ENCODE data around the gene OR12D1. TPM values are rescaled to one million over a fixed set of nuclear protein-coding genes. Genes with fewer than 3 reads are reported as not detected.
"Not testable (repeated sequence)": the region's sequence is repeated elsewhere in the genome, so short reads cannot be mapped to it uniquely, and the experiment has no call there.

OR12D1 gene
- total and polyA plus RNA-seq, 5 donors from 2014 or later, result not detected

DNA sequence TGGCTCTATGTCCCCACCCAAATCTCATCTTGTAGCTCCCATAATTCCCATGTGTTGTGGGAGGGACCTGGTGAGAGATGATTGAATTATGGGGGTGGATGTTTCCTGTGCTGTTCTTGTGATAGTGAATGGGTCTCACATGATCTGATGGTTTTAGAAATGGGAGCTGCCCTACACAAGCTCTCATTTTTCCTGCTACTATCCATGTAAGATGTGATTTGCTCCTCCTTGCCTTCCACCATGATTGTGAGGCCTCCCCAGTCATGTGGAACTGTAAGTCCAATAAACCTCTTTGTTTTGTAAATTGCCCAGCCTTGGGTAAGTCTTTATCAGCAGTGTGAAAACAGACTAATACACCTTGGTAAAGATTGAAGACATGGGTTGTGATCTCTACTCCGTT lies 29.3 kb downstream of the OR12D1 start:
- not testable (repeated sequence) for H3K9me3 Mint-ChIP-seq; DNase-seq; ATAC-seq (ENCODE audit: low read depth in 2 of 2); H3K9me3 ChIP-seq (ENCODE audit: control insufficient read depth in 2 of 2, low read length in 2 of 2); H3K4me1 Mint-ChIP-seq; H3K4me3 Mint-ChIP-seq; H3K4me1 ChIP-seq (ENCODE audit: control insufficient read depth, insufficient read depth, low read length, poor library complexity, severe bottlenecking); H3K27ac Mint-ChIP-seq; H3K27me3 ChIP-seq (ENCODE audit: control insufficient read depth, insufficient read depth, low read length); H3K36me3 Mint-ChIP-seq; H3K4me3 ChIP-seq (ENCODE audit: low read depth, low read length); H3K27ac ChIP-seq (ENCODE audit: insufficient read depth, low read length, poor library complexity, severe bottlenecking); H3K36me3 ChIP-seq (ENCODE audit: control insufficient read depth, insufficient read depth, low read length)
- H3K27me3 Mint-ChIP-seq, result peaks cover 42% of the 10 kb centered on the region

DNA sequence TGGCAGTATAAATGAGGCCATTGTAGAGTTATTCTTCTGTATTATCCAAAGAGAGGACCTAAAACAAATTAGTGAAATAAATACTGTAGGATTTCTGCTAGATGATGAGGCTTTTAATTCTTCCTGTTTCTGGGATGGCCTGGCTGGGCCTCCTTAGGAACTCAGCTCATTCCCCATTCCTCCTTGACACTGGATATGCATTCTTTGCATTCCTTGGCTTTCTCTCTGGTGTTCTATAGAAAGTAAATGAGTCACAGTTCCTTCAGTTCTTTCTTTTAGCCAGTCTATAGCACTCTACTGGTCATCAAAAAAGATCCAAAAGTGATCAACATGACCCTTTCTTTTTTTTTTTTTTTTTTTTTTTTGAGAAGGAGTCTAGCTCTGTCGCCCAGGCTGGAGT lies 32.9 kb downstream of the OR12D1 start:
- ATAC-seq (ENCODE audit: low read depth in 2 of 2) (no peak), DNase-seq (no peak)
- no peaks in the 10 kb centered on the region for H3K4me1 Mint-ChIP-seq
- H3K4me1 ChIP-seq (ENCODE audit: control insufficient read depth, insufficient read depth, low read length, poor library complexity, severe bottlenecking), result no peaks in the 10 kb centered on the region
- H3K27ac Mint-ChIP-seq, result no peak overlapping the region
- no peaks in the 10 kb centered on the region for H3K9me3 ChIP-seq (ENCODE audit: control insufficient read depth in 2 of 2, low read length in 2 of 2)
- H3K4me3 Mint-ChIP-seq, result no peak overlapping the region
- H3K36me3 Mint-ChIP-seq, result no peaks in the 10 kb centered on the region
- H3K27ac ChIP-seq (ENCODE audit: insufficient read depth, low read length, poor library complexity, severe bottlenecking), result no peak overlapping the region
- H3K27me3 Mint-ChIP-seq, result peaks cover 38% of the 10 kb centered on the region
- no peaks in the 10 kb centered on the region for H3K36me3 ChIP-seq (ENCODE audit: control insufficient read depth, insufficient read depth, low read length)
- peaks cover 0 to 11% (median 2%) of the 10 kb centered on the region in 7 donors for H3K9me3 Mint-ChIP-seq
- H3K4me3 ChIP-seq (ENCODE audit: low read depth, low read length), result no peak overlapping the region
- peaks cover 14% of the 10 kb centered on the region for H3K27me3 ChIP-seq (ENCODE audit: control insufficient read depth, insufficient read depth, low read length)

DNA sequence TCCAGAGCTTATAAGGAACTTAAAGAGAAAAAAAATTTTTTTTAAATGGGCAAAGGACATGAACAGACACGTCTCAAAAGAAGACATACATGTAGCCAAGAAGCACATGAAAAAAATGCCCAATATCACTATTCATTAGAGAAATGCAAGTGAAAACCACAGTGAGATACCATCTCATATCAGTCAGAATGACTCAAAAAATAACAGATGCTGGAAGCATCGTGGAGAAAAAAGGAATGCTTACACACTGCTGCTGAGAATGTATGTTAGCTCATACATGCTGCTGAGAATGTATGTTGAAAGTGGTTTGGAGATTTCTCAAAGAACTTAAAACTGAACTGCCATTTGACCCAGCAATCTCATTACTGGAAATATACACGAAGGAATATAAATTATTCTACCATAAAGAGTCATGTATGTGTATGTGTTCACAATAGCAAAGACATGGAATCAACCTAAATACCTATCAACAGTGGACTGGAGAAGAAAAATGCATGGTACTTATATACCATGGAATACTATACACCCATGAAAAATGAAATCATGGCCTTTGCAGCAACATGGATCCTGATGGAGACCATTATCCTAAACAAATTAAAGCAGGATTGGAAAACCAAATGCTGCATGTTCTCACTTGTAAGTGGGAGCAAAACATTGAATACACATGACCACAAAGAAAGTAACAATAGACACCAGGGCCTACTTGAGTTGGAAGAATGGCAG lies 36.9 kb downstream of the OR12D1 start:
- Histone ChIP-seq H3K27me3 (ENCODE audit: control insufficient read depth, insufficient read depth, low read length) (peaks cover 10% of the 10 kb centered on the region), H3K4me3 (ENCODE audit: low read depth, low read length) (no peak overlapping the region), H3K27ac (ENCODE audit: insufficient read depth, low read length, poor library complexity, severe bottlenecking) (no peak overlapping the region), H3K9me3 (ENCODE audit: control insufficient read depth in 2 of 2, low read length in 2 of 2) (no peaks in the 10 kb centered on the region), H3K36me3 (ENCODE audit: control insufficient read depth, insufficient read depth, low read length) (no peaks in the 10 kb centered on the region), H3K4me1 (ENCODE audit: control insufficient read depth, insufficient read depth, low read length, poor library complexity, severe bottlenecking) (no peaks in the 10 kb centered on the region)
- DNase-seq (no peak), ATAC-seq (ENCODE audit: low read depth in 2 of 2) (no peak)
- H3K36me3 Mint-ChIP-seq, result no peaks in the 10 kb centered on the region
- peaks cover 30% of the 10 kb centered on the region for H3K27me3 Mint-ChIP-seq
- peaks cover 0 to 7% (median 0%) of the 10 kb centered on the region in 7 donors for H3K9me3 Mint-ChIP-seq
- no peaks in the 10 kb centered on the region for H3K4me1 Mint-ChIP-seq
- H3K4me3 Mint-ChIP-seq, result no peak overlapping the region
- H3K27ac Mint-ChIP-seq, result no peak overlapping the region

DNA sequence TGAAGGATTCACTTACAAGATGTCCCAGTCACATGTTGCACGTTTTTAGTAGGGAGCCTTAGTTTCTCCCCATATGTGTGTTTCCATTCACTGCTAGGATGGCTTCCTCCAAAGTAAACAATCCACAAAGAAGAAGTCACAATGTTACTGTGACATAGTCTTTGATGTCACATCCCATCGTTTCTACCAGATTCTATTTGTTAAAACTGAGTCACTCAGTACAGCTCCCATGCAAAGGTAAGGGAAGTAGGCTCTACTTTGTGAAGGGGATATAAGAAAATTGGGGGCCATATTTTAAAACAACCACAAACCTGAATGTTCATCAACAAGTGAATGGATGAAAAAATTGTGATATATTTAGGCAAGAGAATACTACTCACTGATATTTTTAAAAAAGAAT lies 42.2 kb downstream of the OR12D1 start, which contains the start of the genes OR11A1 and OR2H1:
Gene OR11A1, minus strand, starts transcription at position 101 of the 400 bp plus-strand sequence. CDS start 29,430 bp downstream, outside the sequence.
Gene OR2H1, plus strand, starts transcription at position 185 of the 400 bp plus-strand sequence. CDS start 4,615 bp downstream, outside the sequence.
- no peaks in the 10 kb centered on the region for H3K4me1 ChIP-seq (ENCODE audit: control insufficient read depth, insufficient read depth, low read length, poor library complexity, severe bottlenecking)
- H3K27ac ChIP-seq (ENCODE audit: insufficient read depth, low read length, poor library complexity, severe bottlenecking), result no peak within 1 kb of the TSS
- Mint-ChIP-seq H3K27ac (no peak within 1 kb of the TSS), H3K4me1 (no peaks in the 10 kb centered on the region), H3K27me3 (peaks cover 16% of the 10 kb centered on the region), H3K4me3 (no peak within 1 kb of the TSS), H3K9me3 (peaks cover 0 to 3% (median 0%) of the 10 kb centered on the region in 7 donors), H3K36me3 (no peaks in the 10 kb centered on the region)
- DNase-seq, result no peak
- H3K36me3 ChIP-seq (ENCODE audit: control insufficient read depth, insufficient read depth, low read length), result no peaks in the 10 kb centered on the region
- H3K27me3 ChIP-seq (ENCODE audit: control insufficient read depth, insufficient read depth, low read length), result peaks cover 9% of the 10 kb centered on the region
- no peaks in the 10 kb centered on the region for H3K9me3 ChIP-seq (ENCODE audit: control insufficient read depth in 2 of 2, low read length in 2 of 2)
- no peak within 1 kb of the TSS for H3K4me3 ChIP-seq (ENCODE audit: low read depth, low read length)
- ATAC-seq (ENCODE audit: low read depth in 2 of 2), result no peak

DNA sequence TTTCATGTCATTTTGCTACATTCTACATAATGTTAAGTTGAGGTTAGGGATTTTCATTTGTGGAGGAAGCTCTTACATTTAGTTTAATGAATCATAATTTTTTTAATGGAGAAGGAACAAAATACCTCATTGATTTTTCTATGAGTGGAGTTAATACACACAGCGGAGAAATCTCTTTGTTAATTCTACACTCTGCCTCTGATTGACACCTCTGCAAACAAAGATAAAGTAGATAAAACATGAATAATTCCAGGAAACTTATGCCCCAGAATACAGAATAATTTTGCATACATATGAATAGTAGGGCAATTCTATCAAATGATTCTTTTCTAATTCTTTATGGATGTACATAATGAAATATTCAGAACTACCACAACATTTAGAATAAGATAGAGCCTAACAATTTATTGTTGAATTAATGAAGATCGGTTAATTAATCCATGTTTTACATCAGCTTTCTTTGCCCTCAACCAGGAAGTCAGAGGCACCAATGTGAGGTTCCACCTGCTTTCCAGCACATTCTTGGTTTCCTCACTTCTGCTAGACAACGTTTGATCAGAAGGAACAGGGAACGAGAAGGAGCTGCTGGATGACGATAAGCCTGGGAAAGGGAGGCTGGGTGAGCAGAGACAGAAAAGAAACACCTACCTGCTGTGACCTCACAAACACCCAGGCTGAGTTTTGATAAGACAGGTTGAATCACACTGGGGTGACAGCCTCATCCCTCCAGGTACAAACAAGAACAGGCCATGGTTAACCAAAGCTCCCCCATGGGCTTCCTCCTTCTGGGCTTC lies 46.5 kb downstream of the OR12D1 start:
- H3K36me3 Mint-ChIP-seq, result no peaks in the 10 kb centered on the region
- DNase-seq (no peak), ATAC-seq (ENCODE audit: low read depth in 2 of 2) (no peak)
- peaks cover 17% of the 10 kb centered on the region for H3K27me3 Mint-ChIP-seq
- H3K4me3 Mint-ChIP-seq, result no peak overlapping the region
- Histone ChIP-seq H3K4me1 (ENCODE audit: control insufficient read depth, insufficient read depth, low read length, poor library complexity, severe bottlenecking) (no peaks in the 10 kb centered on the region), H3K27ac (ENCODE audit: insufficient read depth, low read length, poor library complexity, severe bottlenecking) (no peak overlapping the region), H3K9me3 (ENCODE audit: control insufficient read depth in 2 of 2, low read length in 2 of 2) (no peaks in the 10 kb centered on the region), H3K36me3 (ENCODE audit: control insufficient read depth, insufficient read depth, low read length) (no peaks in the 10 kb centered on the region), H3K27me3 (ENCODE audit: control insufficient read depth, insufficient read depth, low read length) (peaks cover 11% of the 10 kb centered on the region), H3K4me3 (ENCODE audit: low read depth, low read length) (no peak overlapping the region)
- H3K27ac Mint-ChIP-seq, result no peak overlapping the region
- peaks cover 0 to 5% (median 0%) of the 10 kb centered on the region in 7 donors for H3K9me3 Mint-ChIP-seq
- H3K4me1 Mint-ChIP-seq, result no peaks in the 10 kb centered on the region

DNA sequence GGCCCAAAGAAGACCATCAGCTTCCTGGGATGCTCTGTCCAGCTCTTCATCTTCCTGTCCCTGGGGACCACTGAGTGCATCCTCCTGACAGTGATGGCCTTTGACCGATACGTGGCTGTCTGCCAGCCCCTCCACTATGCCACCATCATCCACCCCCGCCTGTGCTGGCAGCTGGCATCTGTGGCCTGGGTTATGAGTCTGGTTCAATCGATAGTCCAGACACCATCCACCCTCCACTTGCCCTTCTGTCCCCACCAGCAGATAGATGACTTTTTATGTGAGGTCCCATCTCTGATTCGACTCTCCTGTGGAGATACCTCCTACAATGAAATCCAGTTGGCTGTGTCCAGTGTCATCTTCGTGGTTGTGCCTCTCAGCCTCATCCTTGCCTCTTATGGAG lies 47.3 kb downstream of the OR12D1 start:
- Histone ChIP-seq H3K4me1 (ENCODE audit: control insufficient read depth, insufficient read depth, low read length, poor library complexity, severe bottlenecking) (no peaks in the 10 kb centered on the region), H3K36me3 (ENCODE audit: control insufficient read depth, insufficient read depth, low read length) (no peaks in the 10 kb centered on the region), H3K4me3 (ENCODE audit: low read depth, low read length) (no peak overlapping the region), H3K27me3 (ENCODE audit: control insufficient read depth, insufficient read depth, low read length) (peaks cover 11% of the 10 kb centered on the region), H3K27ac (ENCODE audit: insufficient read depth, low read length, poor library complexity, severe bottlenecking) (no peak overlapping the region), H3K9me3 (ENCODE audit: control insufficient read depth in 2 of 2, low read length in 2 of 2) (no peaks in the 10 kb centered on the region)
- Mint-ChIP-seq H3K27me3 (peaks cover 17% of the 10 kb centered on the region), H3K4me3 (no peak overlapping the region), H3K27ac (no peak overlapping the region), H3K9me3 (peaks cover 0 to 5% (median 0%) of the 10 kb centered on the region in 7 donors), H3K4me1 (no peaks in the 10 kb centered on the region), H3K36me3 (no peaks in the 10 kb centered on the region)
- no peak for ATAC-seq (ENCODE audit: low read depth in 2 of 2)
- no peak for DNase-seq

DNA sequence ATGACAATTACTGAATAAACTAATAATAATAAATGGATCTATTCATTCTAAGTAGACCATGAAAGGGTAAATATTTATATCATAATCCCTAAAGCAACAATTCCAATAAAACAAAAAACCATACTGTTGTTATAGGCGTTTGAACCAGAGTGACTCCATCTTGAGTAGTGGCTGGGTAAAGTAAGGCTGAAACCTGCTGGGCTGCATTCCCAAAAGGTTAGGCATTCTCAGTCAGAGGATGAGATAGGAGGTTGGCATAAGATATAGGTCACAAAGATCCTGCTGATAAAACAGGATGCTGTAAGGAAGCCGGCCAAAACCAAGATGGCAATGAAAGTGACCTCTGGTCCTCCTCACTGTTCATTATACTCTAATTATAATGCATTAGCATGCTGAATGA lies 50.6 kb downstream of the OR12D1 start:
- Mint-ChIP-seq H3K4me1 (no peaks in the 10 kb centered on the region), H3K36me3 (no peaks in the 10 kb centered on the region), H3K27me3 (peaks cover 15% of the 10 kb centered on the region), H3K27ac (no peak overlapping the region), H3K9me3 (peaks cover 0 to 5% (median 0%) of the 10 kb centered on the region in 7 donors), H3K4me3 (no peak overlapping the region)
- H3K4me1 ChIP-seq (ENCODE audit: control insufficient read depth, insufficient read depth, low read length, poor library complexity, severe bottlenecking), result no peaks in the 10 kb centered on the region
- no peaks in the 10 kb centered on the region for H3K9me3 ChIP-seq (ENCODE audit: control insufficient read depth in 2 of 2, low read length in 2 of 2)
- H3K27ac ChIP-seq (ENCODE audit: insufficient read depth, low read length, poor library complexity, severe bottlenecking), result no peak overlapping the region
- no peaks in the 10 kb centered on the region for H3K36me3 ChIP-seq (ENCODE audit: control insufficient read depth, insufficient read depth, low read length)
- ATAC-seq (ENCODE audit: low read depth in 2 of 2) (no peak), DNase-seq (no peak)
- H3K27me3 ChIP-seq (ENCODE audit: control insufficient read depth, insufficient read depth, low read length), result peaks cover 2% of the 10 kb centered on the region
- no peak overlapping the region for H3K4me3 ChIP-seq (ENCODE audit: low read depth, low read length)

All from CD4-positive, CD25-positive, alpha-beta regulatory T cell (primary cell).